Esophagus muscularis mucosa (tissue), 4 donors: ENCODE results near the gene APOF. TPM values are rescaled to one million over a fixed set of nuclear protein-coding genes. Genes with fewer than 3 reads are reported as not detected.
"Not testable (repeated sequence)": the region's sequence is repeated elsewhere in the genome, so short reads cannot be mapped to it uniquely, and the experiment has no call there.

Experiments
- DNase-seq: peaks from one replicate; pipeline ENCODE4 v3.0.0-alpha.2; 2017; ENCODE audit errors: extremely low spot score
- H3K27ac ChIP-seq, 4 donors: fragments of 200-600 bp; sonication (generic); replicated peaks in 1 of 4; 1 replicate in 3 of 4; 2 replicates in 1 of 4; pipeline ENCODE4 v1.5.1; 2016 to 2019; ENCODE audit warnings: mild to moderate bottlenecking in 1 of 4
- H3K27me3 ChIP-seq, 4 donors: fragments of 200-600 bp; sonication (generic); one replicate each; pipeline versions ENCODE4 v1.5.1 to v1.6.0; 2016 to 2019
- H3K36me3 ChIP-seq, 4 donors: fragments of 200-600 bp; sonication (generic); one replicate each; pipeline ENCODE4 v1.5.1; 2016 to 2019
- H3K4me1 ChIP-seq, 4 donors: fragments of 200-600 bp; sonication (generic); one replicate each; pipeline ENCODE4 v1.5.1; 2016 to 2019
- H3K4me3 ChIP-seq, 4 donors: fragments of 200-600 bp; sonication (generic); 1 replicate in 2 of 4; 2 replicates in 2 of 4; pipeline ENCODE4 v1.5.1; 2016 to 2019; ENCODE audit warnings: mild to moderate bottlenecking in 4 of 4, moderate library complexity in 1 of 4
- H3K9me3 ChIP-seq, 4 donors: fragments of 200-600 bp; sonication (generic); 1 replicate in 3 of 4; 2 replicates in 1 of 4; pipeline ENCODE4 v1.5.1; 2016 to 2019
- CTCF ChIP-seq, 3 experiments: fragments of 200-600 bp in 2 of 3; fragments of 450-650 bp in 1 of 3; sonication (generic) in 2 of 3; IDR thresholded peaks; one replicate each; pipeline ENCODE4 v1.5.1; 2017 to 2019; ENCODE audit warnings: antibody characterized with exemption in 3 of 3, mild to moderate bottlenecking in 2 of 3, moderate library complexity in 1 of 3
- EP300 ChIP-seq: sonication (generic); formaldehyde crosslinking; IDR thresholded peaks from one replicate; pipeline ENCODE4 v1.6.1; 2017; ENCODE audit warnings: antibody characterized with exemption
- POLR2A ChIP-seq: fragments of 450-650 bp; IDR thresholded peaks from one replicate; pipeline ENCODE4 v1.6.1; 2017; ENCODE audit warnings: antibody characterized with exemption, moderate library complexity, mild to moderate bottlenecking, low read depth
- POLR2AphosphoS5 ChIP-seq, 2 donors: sonication (generic); formaldehyde crosslinking; IDR thresholded peaks; one replicate each; pipeline ENCODE4 v1.6.1; 2017; ENCODE audit warnings: antibody characterized with exemption in 2 of 2
- WGBS: methylation state at CpG from one replicate; pipeline ENCODE4 v1.1.5; 2018; 5-methylcytosine and 5-hydroxymethylcytosine counted together
- intact Hi-C: fragments of 100-400 bp; cut with DNase I; formaldehyde crosslinking; loops from one replicate; pipeline ENCODE4 v1.15.1; 2023
- total RNA-seq, 4 donors: library from RNA; depleted of rRNA; stranded (reverse); fragments of >200 nt; gene quantifications; one replicate each; pipeline versions ENCODE4 v1.1.0 to v1.2.1, GENCODE V29; 2016

The APOF gene
- total RNA-seq, 4 donors from 2014 or later = not detected

- intact Hi-C loops = no loop called here
Observed at GRCh38 chr12:56339158-56339422, 23.6 kb downstream of the APOF start.

GRCh38 chr12:56338308-56339157, 24.1 kb downstream of the APOF start, which contains the start of gene IL23A:
TSS of gene IL23A (plus strand) at chr12:56338884. CDS start at chr12:56339045, 161 bp downstream.
- Histone ChIP-seq H3K27ac (no peak within 1 kb of the TSS), H3K4me3 (no peak within 1 kb of the TSS), H3K27me3 (no peaks in the 10 kb centered on the region), H3K36me3 (peaks cover 5 to 25% (median 16%) of the 10 kb centered on the region in 4 donors), H3K9me3 (no peaks in the 10 kb centered on the region), H3K4me1 (peaks cover 4 to 8% (median 6%) of the 10 kb centered on the region in 4 donors)
- TF ChIP-seq POLR2A (no peak), CTCF (IDR thresholded peaks at IDR 0.05) (no peak), POLR2AphosphoS5 (IDR thresholded peaks at IDR 0.05) (no peak), EP300 (no peak)
- intact Hi-C loops = no loop called here
- WGBS = 36% methylated on average over 9 of the region's 9 CpGs
- DNase-seq = no peak

More at GRCh38 chr12:56339158-56339422, 23.6 kb downstream of the APOF start:
- TF ChIP-seq EP300 (no peak), POLR2A (no peak), POLR2AphosphoS5 (IDR thresholded peaks at IDR 0.05) (no peak), CTCF (IDR thresholded peaks at IDR 0.05) (no peak)
- 80% methylated on average over 1 of the region's 1 CpG for WGBS
- H3K27me3 ChIP-seq = no peaks in the 10 kb centered on the region
- H3K36me3 ChIP-seq = peaks cover 11 to 31% (median 22%) of the 10 kb centered on the region in 4 donors
- no peak overlapping the region for H3K27ac ChIP-seq
- H3K9me3 ChIP-seq = no peaks in the 10 kb centered on the region
- peaks cover 4 to 8% (median 6%) of the 10 kb centered on the region in 4 donors for H3K4me1 ChIP-seq
- H3K4me3 ChIP-seq = no peak overlapping the region
- no peak for DNase-seq

- no peaks in the 10 kb centered on the region for H3K9me3 ChIP-seq
- no peak for TF ChIP-seq CTCF (IDR thresholded peaks at IDR 0.05)
- no peak for TF ChIP-seq EP300
- TF ChIP-seq POLR2AphosphoS5 (IDR thresholded peaks at IDR 0.05) = no peak
- no peak for TF ChIP-seq POLR2A
- no peak for DNase-seq
- no peak overlapping the region for H3K27ac ChIP-seq
- intact Hi-C loops = no loop called here
- peaks cover 7 to 15% (median 13%) of the 10 kb centered on the region in 4 donors for H3K4me1 ChIP-seq
- peaks cover 0 to 18% (median 9%) of the 10 kb centered on the region in 4 donors for H3K36me3 ChIP-seq
- WGBS = 73% methylated on average over 7 of the region's 8 CpGs
- H3K4me3 ChIP-seq = no peak overlapping the region
- no peaks in the 10 kb centered on the region for H3K27me3 ChIP-seq
Observed at GRCh38 chr12:56337753-56338251, 24.9 kb downstream of the APOF start.

- Histone ChIP-seq H3K27ac (no peak overlapping the region), H3K9me3 (no peaks in the 10 kb centered on the region), H3K36me3 (peaks cover 0 to 6% (median 0%) of the 10 kb centered on the region in 4 donors), H3K4me3 (no peak overlapping the region), H3K4me1 (peaks cover 11 to 20% (median 18%) of the 10 kb centered on the region in 4 donors), H3K27me3 (no peaks in the 10 kb centered on the region)
- intact Hi-C loops = no loop called here
- TF ChIP-seq EP300 = no peak
- TF ChIP-seq POLR2A = no peak
- no peak for TF ChIP-seq POLR2AphosphoS5 (IDR thresholded peaks at IDR 0.05)
- no peak for TF ChIP-seq CTCF (IDR thresholded peaks at IDR 0.05)
- WGBS = 83% methylated on average over 9 of the region's 9 CpGs
- no peak for DNase-seq
Observed at GRCh38 chr12:56336361-56337167, 26.1 kb downstream of the APOF start.

- DNase-seq, H3K27me3 ChIP-seq, intact Hi-C loops, H3K27ac ChIP-seq, H3K9me3 ChIP-seq, H3K4me3 ChIP-seq, H3K36me3 ChIP-seq: not testable (repeated sequence)
- 93% methylated on average over 8 of the region's 8 CpGs for WGBS
- peaks cover 11 to 20% (median 18%) of the 10 kb centered on the region in 4 donors for H3K4me1 ChIP-seq
Observed at GRCh38 chr12:56335527-56335926, 27.1 kb downstream of the APOF start.
